GM21526 (cell line): ENCODE results near the gene GH2.
"Not testable (repeated sequence)": the region's sequence is repeated elsewhere in the genome, so short reads cannot be mapped to it uniquely, and the experiment has no call there.

Experiments used
- ATAC-seq: cut with Tn5 transposase; IDR thresholded peaks from one replicate; pipeline ENCODE4 v1.9.1; 2021; ENCODE audit warnings: moderate library complexity; ENCODE audit not compliant: unreplicated experiment, low FRiP score

Gene GH2

DNA sequence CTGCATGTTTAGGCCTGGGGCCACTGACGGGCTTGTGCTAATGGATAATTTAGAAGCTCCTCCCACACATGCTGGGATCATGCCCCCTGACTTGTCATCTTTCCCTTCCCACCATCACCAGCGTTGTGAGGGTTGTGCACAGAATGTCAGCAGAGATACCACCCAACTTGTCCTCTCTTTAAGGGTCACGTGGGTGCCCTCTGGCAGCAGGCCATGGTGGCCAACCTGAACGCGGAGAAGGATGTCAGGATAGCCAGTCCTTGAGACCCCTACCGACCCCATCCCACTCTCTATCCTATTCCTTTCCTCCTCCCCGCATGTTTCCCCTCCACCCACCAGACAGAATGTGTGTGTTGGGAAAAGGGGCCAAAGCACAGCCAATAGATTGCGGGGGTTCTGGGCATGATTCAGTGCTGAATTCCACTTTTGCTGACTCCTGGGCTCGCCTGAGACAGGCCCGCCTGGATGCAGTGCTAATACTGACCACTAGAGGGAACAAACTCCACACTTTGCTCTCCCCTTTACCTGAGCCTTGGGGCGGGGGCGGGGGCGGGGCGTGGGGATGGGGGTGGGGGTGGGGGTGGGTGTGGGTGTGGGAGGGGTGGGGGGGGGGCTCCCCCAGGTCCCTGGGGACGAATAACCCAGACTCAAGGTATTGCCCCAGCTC, at the start of gene GH2:
Gene GH2, minus strand, starts transcription at position 10 of the 667 bp plus-strand sequence. CDS start 143 bp downstream, outside the sequence.
- no peak for ATAC-seq

DNA sequence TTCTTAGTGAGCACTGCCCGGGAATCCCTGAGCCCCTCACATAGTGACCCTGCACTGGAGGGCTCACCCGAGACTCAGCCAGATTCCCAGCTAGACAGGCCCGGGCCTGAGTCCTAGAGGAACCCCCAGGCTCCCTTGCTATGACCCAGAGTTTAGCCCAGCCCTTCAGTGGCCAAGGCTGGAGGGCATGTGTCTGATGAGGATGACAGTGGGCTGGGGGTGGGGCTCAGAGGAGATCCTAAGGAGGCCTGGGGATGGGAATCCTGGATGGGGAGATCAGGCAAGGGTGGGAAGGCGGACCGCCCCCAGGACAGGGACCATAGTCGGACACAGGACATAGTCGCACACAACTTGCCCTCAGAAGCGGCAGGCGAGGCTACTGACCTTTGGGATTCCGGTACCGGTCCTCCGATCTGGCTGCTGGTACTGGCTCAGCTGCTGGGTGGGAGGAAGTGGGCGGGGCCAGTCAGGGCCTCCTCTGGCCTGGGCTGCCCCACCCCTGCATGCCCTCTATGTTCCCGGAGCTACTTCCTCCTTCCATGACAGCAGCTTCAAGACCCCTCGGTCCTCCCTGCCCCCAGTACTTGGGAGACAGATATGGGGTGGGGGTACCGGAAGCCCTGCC, 49.3 kb upstream of the GH2 start:
- ATAC-seq: no peak

DNA sequence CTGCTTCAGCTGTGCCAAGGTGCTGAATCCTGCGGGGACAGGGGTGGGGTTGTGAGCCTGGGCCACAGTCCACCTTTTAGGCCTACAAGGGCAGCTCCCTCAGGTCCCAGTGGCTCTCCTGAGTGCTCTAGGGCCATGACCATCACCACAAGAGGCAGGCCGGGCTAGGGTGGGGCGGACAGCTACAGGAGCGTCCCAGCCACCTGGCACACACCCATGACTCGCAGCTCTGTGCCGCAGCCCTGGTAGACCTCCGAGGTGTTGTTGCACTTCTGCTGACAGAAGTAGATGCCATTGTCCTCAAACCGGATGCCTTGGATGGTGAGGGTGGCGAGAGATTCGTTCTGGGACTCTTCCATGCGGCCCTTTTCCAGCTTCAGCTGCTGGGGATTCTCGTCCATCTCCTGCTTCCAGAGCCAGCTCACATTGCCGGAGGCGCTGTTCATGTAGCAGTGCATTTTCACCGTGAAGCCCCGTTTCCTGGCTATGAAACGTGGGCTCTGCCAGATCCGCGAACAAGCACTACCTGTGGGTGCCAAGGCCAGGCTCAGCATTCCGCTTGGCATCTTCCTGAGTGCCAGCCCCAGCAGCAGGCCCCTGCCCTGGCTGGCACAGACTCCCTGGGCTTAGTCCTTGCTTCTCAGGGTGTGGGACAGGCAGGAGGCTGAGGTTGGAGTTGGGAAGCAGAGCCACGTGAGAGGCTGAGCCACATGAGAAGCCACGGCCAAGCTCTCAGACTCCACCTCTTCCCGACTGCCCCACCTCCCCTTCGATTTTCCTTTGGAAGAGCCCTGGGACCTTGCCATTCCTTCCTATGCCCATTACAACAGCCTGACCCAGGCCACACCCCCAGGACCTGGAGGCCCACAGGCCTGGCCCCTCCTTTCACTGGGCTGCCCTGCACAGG, 48.4 kb upstream of the GH2 start:
- ATAC-seq: no peak

DNA sequence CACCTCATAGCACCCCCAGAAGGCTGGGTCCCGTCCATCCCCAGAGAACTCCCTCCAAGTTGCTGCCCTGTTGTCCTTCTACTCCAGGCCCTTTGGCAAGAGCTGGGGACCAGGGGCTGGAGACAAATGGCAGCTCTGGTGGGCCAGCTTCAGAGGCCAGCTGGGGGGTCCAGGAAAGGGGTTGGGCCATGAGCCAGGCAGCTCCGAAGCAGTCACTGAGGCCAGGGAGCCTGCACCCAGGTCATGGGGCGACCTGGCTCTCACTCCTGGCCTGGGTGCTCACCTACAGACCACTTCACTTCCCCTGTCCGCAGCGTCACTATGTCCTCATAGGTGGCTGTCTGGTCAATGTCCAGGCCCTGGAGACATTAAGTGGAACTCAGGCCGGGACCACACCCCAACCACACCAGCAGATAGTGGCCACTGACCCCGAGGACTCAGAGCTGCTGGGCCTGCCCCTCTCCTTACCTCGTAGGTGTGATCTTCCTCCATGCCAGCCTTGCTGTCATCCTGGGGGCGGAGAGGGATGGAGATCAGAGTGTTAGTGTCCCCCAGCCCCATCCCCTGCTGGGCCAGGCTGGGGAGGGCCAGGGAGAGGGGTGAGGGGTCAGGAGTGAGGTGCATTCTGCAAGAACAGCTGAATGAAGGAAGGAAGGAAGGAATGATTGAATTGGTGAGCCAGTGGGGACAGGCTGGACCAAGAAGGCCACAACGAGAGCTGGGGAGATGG, 47.4 kb upstream of the GH2 start:
- no peak for ATAC-seq

DNA sequence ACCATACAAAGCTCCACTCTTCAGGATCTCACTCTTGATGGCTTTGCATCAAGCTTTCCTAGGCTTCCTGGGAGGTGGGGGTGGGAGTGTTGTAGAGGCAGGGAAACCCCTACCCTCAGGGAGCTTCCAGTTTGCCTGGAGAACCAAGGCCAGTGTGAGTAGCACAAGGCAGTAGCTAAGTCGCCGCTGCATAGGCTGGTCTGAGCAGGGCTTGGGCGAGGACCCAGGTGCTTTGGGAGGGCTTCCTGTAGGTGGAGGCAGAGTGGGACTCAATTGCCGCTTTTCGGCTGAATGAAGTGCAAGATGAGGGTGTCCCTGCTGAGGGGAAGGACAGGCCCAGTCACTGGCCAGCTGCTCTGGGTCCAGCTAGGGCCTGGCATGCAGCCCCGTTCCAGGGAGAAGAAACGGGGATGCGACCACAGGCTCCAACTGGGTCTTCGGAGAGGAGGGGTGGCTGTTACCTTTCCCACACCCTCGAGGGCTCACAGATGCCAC, 46.5 kb upstream of the GH2 start:
- no peak for ATAC-seq

DNA sequence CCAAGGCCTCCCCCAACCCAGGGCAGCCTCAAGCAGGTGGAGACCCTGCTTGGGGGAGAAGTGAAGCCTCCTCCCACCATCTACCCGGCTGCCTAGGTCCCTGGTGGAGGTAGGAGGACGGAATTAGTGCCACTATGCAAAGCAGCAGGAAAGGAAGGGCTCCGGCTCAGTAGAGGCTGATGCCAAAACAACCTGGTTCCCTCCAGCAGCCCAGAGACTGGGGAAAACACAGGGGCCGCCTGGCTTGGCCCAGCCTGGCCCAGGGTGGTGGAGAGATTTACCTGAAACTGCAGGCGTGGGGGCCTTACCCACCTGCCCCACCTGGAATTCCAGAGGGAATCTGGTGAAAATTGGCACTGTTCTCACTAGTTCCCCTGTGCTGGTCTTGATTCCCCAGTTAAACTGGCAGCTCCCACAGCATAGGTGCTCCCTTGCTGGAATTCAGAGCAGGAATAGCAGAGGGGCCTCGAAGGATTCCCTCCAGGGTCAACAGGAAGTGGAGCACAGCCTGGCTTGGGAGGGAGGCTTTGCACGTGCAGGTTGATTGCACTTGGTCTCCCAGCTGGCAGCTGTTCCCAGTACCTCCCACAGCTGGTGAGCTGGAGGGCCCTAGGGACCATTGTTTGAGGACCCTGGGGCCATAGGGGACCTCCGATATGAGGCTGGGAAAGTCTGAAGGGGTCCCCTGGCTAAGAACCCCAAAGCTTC, 45.9 kb upstream of the GH2 start:
- ATAC-seq: no peak

DNA sequence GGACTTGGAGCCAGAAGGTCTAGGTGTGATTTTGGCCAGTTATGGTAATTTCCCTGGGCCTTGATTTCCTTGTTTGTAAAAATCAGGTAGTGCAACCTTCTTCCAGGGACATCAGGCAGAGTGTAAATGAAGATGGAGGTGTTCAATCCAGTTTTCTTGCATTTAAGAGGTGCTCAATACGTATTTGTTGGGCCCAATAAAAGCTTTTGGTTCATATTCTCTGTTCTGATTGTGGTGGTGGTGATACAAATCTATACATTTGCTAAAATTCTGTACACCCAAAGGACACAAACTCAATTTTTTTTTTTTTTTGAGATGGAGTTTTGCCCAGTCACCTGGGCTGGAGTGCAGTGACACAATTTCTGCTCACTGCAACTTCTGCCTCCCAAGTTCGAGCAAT, 44.4 kb upstream of the GH2 start:
- ATAC-seq: no peak

DNA sequence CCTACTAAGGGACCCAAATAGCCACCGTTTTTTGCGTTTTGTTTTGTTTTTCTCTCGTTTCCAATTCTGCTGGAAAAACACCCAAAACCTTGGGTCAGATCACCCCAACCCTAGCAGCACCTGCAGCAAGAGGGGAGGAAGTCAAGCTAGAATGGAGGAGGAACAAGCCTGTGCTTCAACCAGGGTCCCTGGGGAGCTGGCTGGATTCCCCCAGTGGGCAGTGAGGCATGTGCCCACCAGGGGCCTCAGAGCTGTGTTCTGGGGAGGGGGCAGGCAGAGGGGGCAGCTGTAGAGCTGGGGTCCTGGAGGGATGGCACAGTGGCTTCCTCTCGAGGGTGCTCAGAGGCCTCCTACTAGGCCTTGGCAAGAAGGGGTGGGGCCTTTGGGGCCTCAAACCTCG, 43.9 kb upstream of the GH2 start:
- no peak for ATAC-seq

DNA sequence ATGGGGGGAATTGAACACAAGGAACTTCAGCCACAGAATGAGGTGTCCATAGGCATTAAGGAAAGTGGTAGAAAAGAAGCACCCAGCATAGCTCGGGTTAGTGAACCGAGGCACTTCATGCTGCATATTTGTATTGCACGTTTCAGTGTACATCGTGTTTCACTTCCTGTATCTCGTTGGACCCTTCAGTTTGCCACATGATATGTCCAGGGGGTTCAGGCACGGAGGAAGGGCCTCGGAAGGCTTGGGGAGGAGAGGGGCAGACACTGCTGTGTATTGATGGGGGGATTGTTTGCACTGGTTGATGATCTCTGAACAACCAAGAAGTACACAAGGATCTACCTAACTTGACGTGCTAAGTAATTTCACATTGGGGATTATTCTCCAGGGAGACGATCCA, 40.7 kb upstream of the GH2 start:
- ATAC-seq: not testable (repeated sequence)

DNA sequence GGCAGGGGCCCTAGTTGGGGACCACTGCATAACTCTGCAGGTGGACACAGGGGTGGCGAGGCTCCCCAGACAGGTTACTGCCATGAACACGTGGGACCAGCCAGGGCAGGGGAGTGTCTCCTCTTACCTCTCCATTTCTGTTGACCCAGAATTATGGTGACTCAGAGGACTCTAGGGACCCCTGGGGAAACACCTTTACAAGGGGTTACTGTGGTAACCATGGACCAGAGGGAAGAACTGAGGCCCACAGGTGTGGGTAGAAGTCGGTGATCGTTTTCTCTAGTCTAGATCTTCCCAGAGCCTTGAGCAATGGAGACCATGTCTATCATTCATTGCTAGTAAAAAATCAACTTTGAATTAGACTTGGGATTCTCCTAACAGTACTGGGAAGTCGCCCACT, 39.0 kb upstream of the GH2 start:
- not testable (repeated sequence) for ATAC-seq

DNA sequence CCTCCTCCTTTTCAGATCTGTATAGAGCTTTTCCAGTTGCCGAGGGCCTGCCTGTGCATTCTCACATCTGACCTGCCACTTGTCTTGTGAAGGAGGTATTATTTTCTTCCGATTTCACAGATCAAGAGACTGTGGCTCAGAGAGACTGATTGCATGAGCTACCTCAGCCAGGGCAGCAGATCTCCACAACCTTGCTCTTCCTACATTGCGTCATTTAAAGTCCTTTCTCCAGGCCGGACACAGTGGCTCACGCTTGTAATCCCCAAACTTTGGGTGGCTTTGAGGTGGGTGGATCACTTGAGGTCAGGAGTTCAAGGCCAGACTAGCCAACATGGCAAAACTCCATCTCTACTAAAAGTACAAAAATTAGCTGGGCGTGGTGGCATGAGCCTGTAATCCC, 38.3 kb upstream of the GH2 start:
- not testable (repeated sequence) for ATAC-seq

DNA sequence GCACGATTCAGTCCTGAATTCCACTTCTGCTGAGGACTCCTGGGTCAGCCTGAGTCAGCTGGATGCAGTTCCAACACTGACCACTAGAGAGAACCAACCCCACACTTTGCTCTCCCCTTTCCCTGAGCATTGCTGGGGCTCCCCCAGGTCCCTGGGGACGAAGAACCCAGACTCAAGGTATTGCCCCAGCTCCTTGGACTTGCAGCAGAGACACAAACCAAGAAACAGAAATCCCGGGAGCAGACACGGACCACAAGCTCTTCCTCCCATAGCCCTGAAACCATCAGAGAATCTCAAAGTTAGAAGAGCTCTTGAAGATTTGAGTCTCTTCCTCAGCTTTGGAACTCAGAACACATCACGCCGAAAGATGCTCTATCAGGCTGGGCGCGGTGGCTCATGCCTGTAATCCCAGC, 37.6 kb upstream of the GH2 start:
- ATAC-seq: no peak

DNA sequence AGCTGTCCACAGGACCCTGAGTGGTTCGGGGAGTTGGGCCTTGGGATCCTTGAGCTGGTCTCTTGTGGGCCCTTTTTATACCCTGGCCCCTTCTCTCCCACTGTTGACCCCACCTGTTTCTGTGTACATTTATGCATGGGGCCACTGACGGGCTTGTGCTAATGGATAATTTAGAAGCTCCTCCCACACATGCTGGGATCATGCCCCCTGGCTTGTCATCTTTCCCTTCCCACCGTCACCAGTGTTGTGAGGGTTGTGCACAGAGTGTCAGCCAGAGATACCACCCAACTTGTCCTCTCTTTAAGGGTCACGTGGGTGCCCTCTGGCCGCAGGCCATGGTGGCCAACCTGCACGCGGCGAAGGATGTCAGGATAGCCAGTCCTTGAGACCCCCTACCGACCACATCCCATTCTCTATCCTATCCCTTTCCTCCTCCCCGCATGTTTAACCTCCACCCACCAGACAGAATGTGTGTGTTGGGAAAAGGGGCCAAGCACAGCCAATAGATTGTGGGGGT, 37.1 kb upstream of the GH2 start, which contains the start of gene GH1:
Gene GH1, minus strand, starts transcription at position 51 of the 517 bp plus-strand sequence. CDS start 63 bp downstream, outside the sequence.
- not testable (repeated sequence) for ATAC-seq

DNA sequence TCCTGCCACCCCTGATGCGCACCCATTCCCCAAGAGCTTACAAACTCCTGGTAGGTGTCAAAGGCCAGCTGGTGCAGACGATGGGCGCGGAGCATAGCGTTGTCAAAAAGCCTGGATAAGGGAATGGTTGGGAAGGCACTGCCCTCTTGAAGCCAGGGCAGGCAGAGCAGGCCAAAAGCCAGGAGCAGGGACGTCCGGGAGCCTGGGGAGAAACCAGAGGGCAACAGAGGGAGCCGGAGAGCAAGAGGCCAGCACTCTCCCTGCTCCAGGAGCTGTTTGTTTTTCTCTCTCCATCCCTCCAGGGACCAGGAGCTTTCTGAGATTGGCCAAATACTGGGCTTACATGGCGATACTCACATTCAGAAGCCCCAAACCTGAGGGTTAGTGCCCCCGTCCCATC, 36.6 kb upstream of the GH2 start:
- ATAC-seq: no peak

DNA sequence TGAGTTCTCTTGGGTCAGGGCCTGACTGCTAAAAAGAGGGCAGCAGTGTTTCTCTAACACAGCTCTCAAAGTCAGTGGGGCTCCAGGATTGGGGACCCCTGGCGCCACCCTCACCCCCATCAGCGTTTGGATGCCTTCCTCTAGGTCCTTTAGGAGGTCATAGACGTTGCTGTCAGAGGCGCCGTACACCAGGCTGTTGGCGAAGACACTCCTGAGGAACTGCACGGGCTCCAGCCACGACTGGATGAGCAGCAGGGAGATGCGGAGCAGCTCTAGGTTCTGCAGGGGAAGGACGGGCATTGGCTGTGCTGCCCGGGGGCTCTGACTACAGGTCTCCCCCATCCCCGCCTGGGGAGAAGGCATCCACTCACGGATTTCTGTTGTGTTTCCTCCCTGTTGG, 35.9 kb upstream of the GH2 start:
- no peak for ATAC-seq

DNA sequence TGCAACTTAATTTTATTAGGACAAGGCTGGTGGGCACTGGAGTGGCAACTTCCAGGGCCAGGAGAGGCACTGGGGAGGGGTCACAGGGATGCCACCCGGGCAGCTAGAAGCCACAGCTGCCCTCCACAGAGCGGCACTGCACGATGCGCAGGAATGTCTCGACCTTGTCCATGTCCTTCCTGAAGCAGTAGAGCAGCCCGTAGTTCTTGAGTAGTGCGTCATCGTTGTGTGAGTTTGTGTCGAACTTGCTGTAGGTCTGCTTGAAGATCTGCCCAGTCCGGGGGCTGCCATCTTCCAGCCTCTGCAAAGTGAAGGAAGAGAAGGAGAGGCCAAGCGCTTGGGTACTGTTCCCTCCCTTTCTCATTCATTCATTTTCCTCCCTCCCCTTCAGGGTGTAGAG, 35.5 kb upstream of the GH2 start:
- not testable (repeated sequence) for ATAC-seq

DNA sequence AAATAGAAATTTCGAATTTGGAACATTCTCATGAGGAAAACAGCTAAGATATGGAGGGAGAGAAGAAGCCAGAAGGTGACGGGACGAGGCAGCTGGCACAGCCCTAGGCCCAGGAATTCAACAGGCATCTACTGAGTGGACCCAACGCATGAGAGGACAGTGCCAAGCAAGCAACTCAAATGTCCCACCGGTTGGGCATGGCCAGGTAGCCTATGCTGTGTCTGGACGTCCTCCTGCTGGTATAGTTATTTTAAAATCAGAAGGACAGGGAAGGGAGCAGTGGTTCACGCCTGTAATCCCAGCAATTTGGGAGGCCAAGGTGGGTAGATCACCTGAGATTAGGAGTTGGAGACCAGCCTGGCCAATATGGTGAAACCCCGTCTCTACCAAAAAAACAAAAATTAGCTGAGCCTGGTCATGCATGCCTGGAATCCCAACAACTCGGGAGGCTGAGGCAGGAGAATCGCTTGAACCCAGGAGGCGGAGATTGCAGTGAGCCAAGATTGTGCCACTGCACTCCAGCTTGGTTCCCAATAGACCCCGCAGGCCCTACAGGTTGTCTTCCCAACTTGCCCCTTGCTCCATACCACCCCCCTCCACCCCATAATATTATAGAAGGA, 34.9 kb upstream of the GH2 start:
- ATAC-seq: no peak

DNA sequence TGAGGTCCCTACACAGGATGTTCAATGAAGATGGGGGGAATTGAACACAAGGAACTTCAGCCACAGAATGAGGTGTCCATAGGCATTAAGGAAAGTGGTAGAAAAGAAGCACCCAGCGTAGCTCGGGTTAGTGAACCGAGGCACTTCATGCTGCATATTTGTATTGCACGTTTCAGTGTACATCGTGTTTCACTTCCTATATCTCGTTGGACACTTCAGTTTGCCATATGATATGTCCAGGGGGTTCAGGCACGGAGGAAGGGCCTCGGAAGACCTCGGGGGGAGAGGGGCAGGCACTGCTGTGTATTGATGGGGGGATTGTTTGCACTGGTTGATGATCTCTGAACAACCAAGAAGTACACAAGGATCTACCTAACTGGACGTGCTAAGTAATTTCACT, 34.0 kb upstream of the GH2 start:
- not testable (repeated sequence) for ATAC-seq

DNA sequence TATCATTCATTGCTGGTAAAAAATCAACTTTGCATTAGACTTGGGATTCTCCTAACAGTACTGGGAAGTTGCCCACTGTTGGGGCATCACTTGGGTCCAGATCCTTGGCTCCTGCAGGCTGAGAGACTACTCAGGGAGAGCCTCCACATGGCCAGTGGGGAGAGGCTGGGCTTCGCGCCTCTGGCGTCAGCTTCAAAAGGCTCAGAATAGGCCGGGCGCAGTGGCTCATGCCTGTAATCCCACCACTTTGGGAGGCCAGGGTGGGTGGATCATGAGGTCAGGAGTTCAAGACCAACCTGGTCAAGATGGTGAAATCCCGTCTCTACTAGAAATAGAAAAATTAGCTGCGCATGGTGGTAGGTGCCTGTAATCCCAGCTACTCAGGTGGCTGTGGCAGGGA, 32.7 kb upstream of the GH2 start:
- ATAC-seq: no peak
